CD4-positive, CD25-positive, alpha-beta regulatory T cell (primary cell): ENCODE results near the gene C11orf97. TPM values are rescaled to one million over a fixed set of nuclear protein-coding genes. Genes with fewer than 3 reads are reported as not detected.

Source experiments
- ATAC-seq, 2 donors: fragments of 150-1000 bp; cut with Tn5 transposase; one replicate each; pipeline ENCODE4 v1.10.0; 2021; ENCODE audit warnings: low read depth in 2 of 2, moderate number of reproducible peaks in 2 of 2, moderate library complexity in 1 of 2
- DNase-seq, 3 donors: peaks; one replicate each; pipeline versions ENCODE4 v3.0.0 to v3.0.0-alpha.2; 2012 to 2022; ENCODE audit warnings: mixed read lengths in 1 of 3
- H3K27ac ChIP-seq: one replicate; pipeline ENCODE4 v1.7.0; 2013; ENCODE audit warnings: mild to moderate bottlenecking, low read length; ENCODE audit not compliant: insufficient read depth, poor library complexity, severe bottlenecking
- H3K27me3 ChIP-seq: one replicate; pipeline ENCODE4 v1.7.0; 2013; ENCODE audit warnings: low read length; ENCODE audit not compliant: control insufficient read depth, insufficient read depth
- H3K36me3 ChIP-seq: one replicate; pipeline ENCODE4 v1.7.0; 2013; ENCODE audit warnings: mild to moderate bottlenecking, low read length, moderate library complexity; ENCODE audit not compliant: control insufficient read depth, insufficient read depth
- H3K4me1 ChIP-seq: 2 replicates; pipeline ENCODE4 v1.7.0; 2013; ENCODE audit warnings: mild to moderate bottlenecking, low read length; ENCODE audit not compliant: insufficient read depth, control insufficient read depth, poor library complexity, severe bottlenecking
- H3K4me3 ChIP-seq: one replicate; pipeline ENCODE4 v1.7.0; 2013; ENCODE audit warnings: low read depth, mild to moderate bottlenecking, low read length, moderate library complexity
- H3K9me3 ChIP-seq, 2 experiments: 1 replicate in 1 of 2; 2 replicates in 1 of 2; pipeline ENCODE4 v1.7.0; 2013; ENCODE audit warnings: low read length in 2 of 2, mild to moderate bottlenecking in 1 of 2, moderate library complexity in 1 of 2; ENCODE audit not compliant: control insufficient read depth in 2 of 2
- H3K27ac Mint-ChIP-seq, 3 donors: one replicate each; pipeline ENCODE4 v1.8.0; 2020 to 2022; ENCODE audit warnings: mild to moderate bottlenecking in 3 of 3, mixed read lengths in 3 of 3, moderate library complexity in 2 of 3
- H3K27me3 Mint-ChIP-seq: one replicate; pipeline ENCODE4 v1.8.0; 2022; ENCODE audit warnings: mild to moderate bottlenecking, mixed read lengths
- H3K36me3 Mint-ChIP-seq: one replicate; pipeline ENCODE4 v1.8.0; 2020; ENCODE audit warnings: mixed read lengths
- H3K4me1 Mint-ChIP-seq, 4 donors: one replicate each; pipeline ENCODE4 v1.8.0; 2020 to 2022; ENCODE audit warnings: mixed read lengths in 4 of 4, mild to moderate bottlenecking in 1 of 4
- H3K4me3 Mint-ChIP-seq, 4 donors: one replicate each; pipeline ENCODE4 v1.8.0; 2020 to 2022; ENCODE audit warnings: mild to moderate bottlenecking in 4 of 4, mixed read lengths in 4 of 4, moderate library complexity in 3 of 4
- H3K9me3 Mint-ChIP-seq, 7 donors: one replicate each; pipeline ENCODE4 v1.8.0; 2020 to 2022; ENCODE audit warnings: mixed read lengths in 7 of 7, mild to moderate bottlenecking in 3 of 7, moderate library complexity in 2 of 7
- polyA plus RNA-seq, 4 donors: library from polyadenylated mRNA; unstranded; fragments of 300-500 nt; fragmentation: Illumina TruSeq; gene quantifications; one replicate each; pipeline ENCODE4 v1.2.3, GENCODE V29; 2021
- total RNA-seq: library from RNA; stranded (reverse); gene quantifications from one replicate; pipeline ENCODE4 v1.2.3, GENCODE V29; 2022

The C11orf97 gene
- total and polyA plus RNA-seq, 5 donors from 2014 or later = not detected

GRCh38 chr11:94576306-94576705, 64.0 kb downstream of the C11orf97 start:
- no peak overlapping the region for H3K4me3 Mint-ChIP-seq
- Histone ChIP-seq H3K36me3 (no peaks in the 10 kb centered on the region), H3K4me1 (no peaks in the 10 kb centered on the region), H3K9me3 (no peaks in the 10 kb centered on the region), H3K27me3 (no peaks in the 10 kb centered on the region), H3K4me3 (no peak overlapping the region), H3K27ac (no peak overlapping the region)
- H3K36me3 Mint-ChIP-seq = peaks cover 4% of the 10 kb centered on the region
- DNase-seq (no peak), ATAC-seq (no peak)
- H3K9me3 Mint-ChIP-seq = peaks cover 0 to 1% (median 0%) of the 10 kb centered on the region in 7 donors
- peak overlapping the region in 1 of 3 donors; percentile 63 for H3K27ac Mint-ChIP-seq
- no peaks in the 10 kb centered on the region for H3K4me1 Mint-ChIP-seq
- peaks cover 11% of the 10 kb centered on the region for H3K27me3 Mint-ChIP-seq

- peaks cover 0 to under 1% (median 0%) of the 10 kb centered on the region in 7 donors for H3K9me3 Mint-ChIP-seq
Measured at GRCh38 chr11:94577841-94578240, 65.6 kb downstream of the C11orf97 start.

More at GRCh38 chr11:94577841-94578240, 65.6 kb downstream of the C11orf97 start:
- Mint-ChIP-seq H3K27me3 (peaks cover 11% of the 10 kb centered on the region), H3K27ac (no peak overlapping the region), H3K4me3 (no peak overlapping the region), H3K36me3 (peaks cover 2% of the 10 kb centered on the region), H3K4me1 (no peaks in the 10 kb centered on the region)
- ATAC-seq (no peak), DNase-seq (no peak)
- no peak overlapping the region for H3K27ac ChIP-seq
- no peaks in the 10 kb centered on the region for H3K9me3 ChIP-seq
- H3K4me3 ChIP-seq = no peak overlapping the region
- H3K4me1 ChIP-seq = no peaks in the 10 kb centered on the region
- H3K27me3 ChIP-seq = no peaks in the 10 kb centered on the region
- no peaks in the 10 kb centered on the region for H3K36me3 ChIP-seq

Other genes starting within 250 kb of the C11orf97 start
- gene IZUMO1R, start 207.9 kb upstream of the C11orf97 start, total RNA-seq = not detected
- not detected for gene IZUMO1R, start 207.9 kb upstream of the C11orf97 start, polyA plus RNA-seq
- 0.15 TPM for gene GPR83, start 111.0 kb upstream of the C11orf97 start, total RNA-seq
- gene GPR83, start 111.0 kb upstream of the C11orf97 start, polyA plus RNA-seq = under 1 TPM in 2 of 4 donors, not detected in 2; 0.14 to 0.24 TPM
- 26.5 TPM for gene MRE11, start 18.6 kb upstream of the C11orf97 start, total RNA-seq
- 10 to 100 TPM; 12.8 to 18.1 (median 14.5) TPM for gene MRE11, start 18.6 kb upstream of the C11orf97 start, polyA plus RNA-seq
- gene ANKRD49, start 18.5 kb upstream of the C11orf97 start, total RNA-seq = 37.9 TPM
- gene ANKRD49, start 18.5 kb upstream of the C11orf97 start, polyA plus RNA-seq = 10 to 100 TPM; 34.0 to 38.6 (median 36.4) TPM
- 5.1 TPM for gene FUT4, start 31.5 kb downstream of the C11orf97 start, total RNA-seq
- gene FUT4, start 31.5 kb downstream of the C11orf97 start, polyA plus RNA-seq = 1 to 10 TPM; 1.7 to 2.3 (median 2.1) TPM
- gene PIWIL4, start 54.9 kb downstream of the C11orf97 start, total RNA-seq = 1.3 TPM
- gene PIWIL4, start 54.9 kb downstream of the C11orf97 start, polyA plus RNA-seq = 1 to 10 TPM in 2 of 4 donors, under 1 TPM in 2; 0.18 to 1.3 (median 1.0) TPM